Nucleus accumbens (tissue), 56 donors: Measurements from ENCODE around the gene EIF4G3.
A peak's percentile ranks its signal among the peaks of the same experiment; 100 is the strongest.

Experiments
- DNase-seq, 56 donors: peaks; one replicate each; lab custom pipeline; 2025; lab: John Stamatoyannopoulos, UW

Gene EIF4G3

GRCh38 chr1:20999525-21000244 is 177.0 kb downstream of the EIF4G3 start:
- no peak for DNase-seq

- DNase-seq: no peak
Observed at GRCh38 chr1:20998826-20999225, 177.9 kb downstream of the EIF4G3 start.

- DNase-seq: no peak
Observed at GRCh38 chr1:20997602-20998224, 179.0 kb downstream of the EIF4G3 start.

GRCh38 chr1:20996554-20996953 is 180.1 kb downstream of the EIF4G3 start:
- no peak for DNase-seq

- no peak for DNase-seq
Observed at GRCh38 chr1:20993716-20994575, 182.8 kb downstream of the EIF4G3 start.

- DNase-seq: no peak
Observed at GRCh38 chr1:20992322-20993056, 184.2 kb downstream of the EIF4G3 start.

GRCh38 chr1:20988943-20989342 is 187.8 kb downstream of the EIF4G3 start:
- no peak for DNase-seq

- DNase-seq: no peak
Observed at GRCh38 chr1:20987831-20988825, 188.6 kb downstream of the EIF4G3 start.

GRCh38 chr1:20983297-20983889 is 193.3 kb downstream of the EIF4G3 start:
- DNase-seq: no peak

- no peak for DNase-seq
Observed at GRCh38 chr1:20982316-20982715, 194.4 kb downstream of the EIF4G3 start.

- no peak for DNase-seq
Observed at GRCh38 chr1:20981915-20982314, 194.8 kb downstream of the EIF4G3 start.

- no peak for DNase-seq
Observed at GRCh38 chr1:20980051-20980450, 196.6 kb downstream of the EIF4G3 start.

- no peak for DNase-seq
Observed at GRCh38 chr1:20978413-20978812, 198.3 kb downstream of the EIF4G3 start.

- DNase-seq: no peak
Observed at GRCh38 chr1:20975668-20976067, 201.0 kb downstream of the EIF4G3 start.

- DNase-seq: no peak
Observed at GRCh38 chr1:20974951-20975350, 201.7 kb downstream of the EIF4G3 start.

- no peak for DNase-seq
Observed at GRCh38 chr1:20974069-20974468, 202.6 kb downstream of the EIF4G3 start.

- DNase-seq: peak in 12 of 56 donors; percentile 1 to 40 (median 7)
Observed at GRCh38 chr1:20972855-20973254, 203.8 kb downstream of the EIF4G3 start.

- no peak for DNase-seq
Observed at GRCh38 chr1:20964540-20965484, 211.9 kb downstream of the EIF4G3 start.
